Suprapubic skin (tissue), 2 donors: ENCODE measurements around the gene LPP.

Experiments
- EP300 ChIP-seq: sonication (generic); formaldehyde crosslinking; IDR thresholded peaks from one replicate; pipeline ENCODE4 v1.6.1; 2017; ENCODE audit warnings: antibody characterized with exemption
- POLR2A ChIP-seq, 2 donors: fragments of 450-650 bp; IDR thresholded peaks; one replicate each; pipeline ENCODE4 v1.6.1; 2017; ENCODE audit warnings: antibody characterized with exemption in 2 of 2, mild to moderate bottlenecking in 2 of 2, moderate library complexity in 2 of 2

DNA sequence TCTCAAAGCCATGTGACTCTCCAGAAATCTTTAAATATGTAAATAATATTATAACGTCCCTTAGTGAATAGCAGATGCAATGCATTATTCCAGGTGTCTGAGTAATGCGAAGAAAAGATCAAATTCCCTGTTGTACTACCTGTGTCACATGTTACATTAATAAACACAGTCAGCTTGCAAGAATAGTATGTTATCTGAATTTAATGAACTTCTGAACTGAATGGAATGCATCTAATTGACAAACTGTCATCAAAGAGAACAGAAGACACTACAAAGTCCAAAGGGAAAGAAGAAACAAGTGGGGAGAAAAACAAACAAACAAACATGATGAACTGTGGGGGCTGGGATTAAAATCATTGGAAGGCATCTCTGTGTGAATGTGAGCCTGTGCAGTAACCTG, 508.8 kb downstream of the LPP start:
- TF ChIP-seq POLR2A (IDR thresholded peaks at IDR 0.05), result no peak
- no peak for TF ChIP-seq EP300
